Measurements from ENCODE around the gene STMP1.

The STMP1 gene

GRCh38 chr7:135697276-135698049 is 35.1 kb downstream of the STMP1 start:
- no peak for DNase-seq (ENCODE audit: low spot score)

DNA sequence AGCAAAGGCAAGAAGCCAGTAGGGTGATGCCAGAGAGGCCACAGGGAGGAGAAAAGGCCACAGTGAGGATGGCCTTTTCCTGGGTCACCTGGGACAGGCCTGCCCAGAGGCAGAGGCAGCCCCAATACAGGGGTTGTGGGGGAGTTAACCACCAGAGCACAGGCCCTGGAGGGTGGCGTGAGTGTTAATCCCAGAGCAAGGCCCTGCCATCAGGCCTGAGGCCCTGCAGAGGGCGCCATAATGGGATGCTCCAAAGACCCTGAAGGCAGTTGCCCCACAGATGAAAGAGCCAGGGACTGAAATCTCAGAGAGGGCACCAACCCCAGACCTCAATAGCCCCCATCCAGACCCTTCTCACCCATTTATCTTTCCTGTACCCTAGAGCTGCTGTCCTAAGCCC is 41.8 kb downstream of the STMP1 start:
- DNase-seq (ENCODE audit: low spot score), result no peak

- DNase-seq (ENCODE audit: low spot score), result no peak
These were observed 42.4 kb downstream of the STMP1 start for GRCh38 chr7:135704698-135705097.

GRCh38 chr7:135706038-135706742 is 43.9 kb downstream of the STMP1 start:
- no peak for DNase-seq (ENCODE audit: low spot score)

GRCh38 chr7:135706858-135707569 is 44.7 kb downstream of the STMP1 start:
- no peak for DNase-seq (ENCODE audit: low spot score)

GRCh38 chr7:135707570-135707966 is 45.3 kb downstream of the STMP1 start:
- no peak for DNase-seq (ENCODE audit: low spot score)

DNA sequence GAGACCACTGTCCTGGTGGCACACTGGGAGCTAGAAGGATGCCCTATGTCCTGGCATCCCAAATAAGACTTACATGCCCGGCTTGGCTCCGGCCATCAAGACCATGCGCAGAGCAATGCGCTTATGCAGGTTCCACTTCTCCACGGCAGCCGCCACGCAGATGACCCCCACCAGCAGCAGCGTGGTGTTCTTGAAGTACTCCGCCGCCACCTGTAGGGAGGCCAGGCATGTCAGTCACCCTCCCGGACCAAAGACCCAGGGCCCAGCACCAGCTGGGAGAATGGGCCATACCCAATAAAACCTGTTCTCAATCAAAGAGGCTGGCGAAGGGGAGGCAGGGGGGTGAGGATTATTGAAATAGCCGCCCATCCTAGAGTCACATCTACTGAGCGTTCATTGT is 45.7 kb downstream of the STMP1 start:
- DNase-seq (ENCODE audit: low spot score), result no peak

GRCh38 chr7:135709508-135709907 is 47.2 kb downstream of the STMP1 start:
- no peak for DNase-seq (ENCODE audit: low spot score)

- DNase-seq (ENCODE audit: low spot score), result no peak
These were observed 48.3 kb downstream of the STMP1 start for GRCh38 chr7:135710417-135711138.

DNA sequence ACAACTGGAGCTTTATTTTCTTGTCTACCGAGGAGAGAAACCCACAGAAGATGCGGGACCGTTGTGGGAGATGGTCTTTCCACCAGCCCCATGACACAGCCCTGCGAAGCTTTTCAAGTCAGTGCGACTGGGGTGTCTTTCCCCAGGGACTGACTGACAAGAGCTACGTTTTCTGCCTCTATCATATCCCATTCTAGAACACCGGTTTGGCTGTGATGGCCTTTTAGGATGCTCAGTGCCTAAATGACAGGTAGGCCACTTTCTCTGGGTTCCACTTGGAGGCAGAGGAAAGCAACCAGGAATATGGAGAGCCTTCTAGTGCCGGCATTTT is 48.8 kb downstream of the STMP1 start:
- no peak for DNase-seq (ENCODE audit: low spot score)

DNA sequence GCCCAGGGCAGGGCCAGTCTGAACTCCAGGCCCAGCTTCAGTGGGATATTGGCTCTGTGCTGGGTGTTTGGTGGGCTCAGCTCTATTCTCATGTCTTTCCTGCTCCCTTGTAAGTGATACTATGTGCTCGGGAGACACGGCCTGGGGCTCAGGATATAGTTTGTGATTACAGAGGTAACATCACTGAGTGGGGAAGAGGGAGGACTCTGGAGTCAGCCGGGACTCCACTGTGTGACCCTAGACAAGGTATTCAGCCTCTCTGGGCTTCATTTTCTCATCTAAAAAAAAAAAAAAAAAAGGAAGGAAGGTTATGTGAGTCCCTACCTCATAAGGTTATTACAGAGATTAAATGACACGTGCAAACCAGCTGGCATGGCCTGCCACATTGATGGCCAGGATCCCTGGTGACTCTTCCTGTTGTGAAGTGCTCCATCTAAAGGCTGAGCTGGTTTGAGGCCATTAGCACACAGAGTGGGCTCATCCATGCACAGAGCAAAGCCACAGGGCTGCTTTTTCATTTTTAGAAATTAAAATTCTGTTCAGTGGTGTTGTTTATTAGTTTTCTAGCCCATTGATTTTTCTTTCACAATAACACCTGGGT is 50.0 kb downstream of the STMP1 start:
- no peak for DNase-seq (ENCODE audit: low spot score)

DNA sequence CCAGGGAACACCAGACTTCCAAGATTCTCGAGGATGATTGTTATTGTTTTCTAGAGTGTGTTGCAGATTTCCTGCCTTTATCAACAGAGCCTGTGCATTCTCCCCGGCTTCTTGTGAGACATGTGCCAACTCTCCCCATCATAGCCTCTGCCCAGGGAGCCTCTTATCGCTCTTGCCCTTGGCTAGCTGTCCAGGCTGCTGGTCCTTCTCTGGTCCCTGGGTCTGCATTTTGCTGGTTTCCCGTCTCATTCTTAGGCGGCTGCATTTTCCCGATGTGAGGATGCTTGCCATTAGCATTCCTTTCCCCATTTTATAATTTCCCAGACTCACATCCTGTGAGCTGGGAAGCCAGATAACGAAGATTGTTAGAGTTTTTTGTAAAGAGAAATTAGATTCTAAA is 50.5 kb downstream of the STMP1 start:
- no peak for DNase-seq (ENCODE audit: low spot score)

GRCh38 chr7:135713836-135714470 is 51.6 kb downstream of the STMP1 start:
- no peak for DNase-seq (ENCODE audit: low spot score)

GRCh38 chr7:135714534-135715009 is 52.3 kb downstream of the STMP1 start:
- no peak for DNase-seq (ENCODE audit: low spot score)

DNA sequence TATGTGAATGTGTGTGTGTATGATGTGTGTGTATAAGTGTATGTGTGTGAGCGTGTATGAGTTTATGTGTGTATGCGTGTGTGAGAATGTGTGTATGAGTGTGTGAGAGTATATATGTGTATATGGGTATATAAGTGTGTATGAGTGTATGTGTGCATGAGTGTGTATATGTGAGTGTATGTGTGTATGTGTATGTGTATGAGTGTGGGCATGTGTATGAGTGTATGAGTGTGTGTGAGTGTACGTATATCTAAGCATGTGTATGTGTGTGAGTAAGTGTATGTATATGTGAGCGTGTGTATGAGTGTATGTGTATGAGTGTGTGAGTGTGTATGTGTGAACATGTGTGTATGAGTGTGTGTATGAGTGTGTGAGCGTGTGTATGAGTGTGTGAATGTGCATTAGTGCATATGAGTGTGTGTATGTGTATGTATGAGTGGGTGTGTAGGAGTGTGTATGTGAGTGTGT is 52.8 kb downstream of the STMP1 start:
- no peak for DNase-seq (ENCODE audit: low spot score)

DNA sequence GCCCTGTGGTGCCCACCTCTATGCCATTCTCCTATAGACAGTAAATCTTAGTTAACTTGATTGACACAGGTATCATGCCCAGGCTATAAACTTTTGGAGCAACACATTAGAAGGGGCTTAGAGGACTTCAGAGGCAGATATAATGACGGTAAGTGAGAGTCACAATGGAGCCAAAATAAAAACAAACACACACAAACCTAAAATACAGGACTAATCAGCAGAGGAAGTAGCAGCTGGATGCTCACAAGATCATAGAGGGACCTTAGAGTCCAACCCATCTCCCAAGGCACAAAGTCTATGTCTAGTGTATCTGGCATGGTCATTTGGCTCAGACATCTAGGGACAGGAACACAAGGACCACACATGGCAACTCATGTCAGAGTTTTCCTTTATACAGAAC is 53.4 kb downstream of the STMP1 start:
- no peak for DNase-seq (ENCODE audit: low spot score)

GRCh38 chr7:135716677-135717238 is 54.4 kb downstream of the STMP1 start:
- DNase-seq (ENCODE audit: low spot score), result no peak

DNA sequence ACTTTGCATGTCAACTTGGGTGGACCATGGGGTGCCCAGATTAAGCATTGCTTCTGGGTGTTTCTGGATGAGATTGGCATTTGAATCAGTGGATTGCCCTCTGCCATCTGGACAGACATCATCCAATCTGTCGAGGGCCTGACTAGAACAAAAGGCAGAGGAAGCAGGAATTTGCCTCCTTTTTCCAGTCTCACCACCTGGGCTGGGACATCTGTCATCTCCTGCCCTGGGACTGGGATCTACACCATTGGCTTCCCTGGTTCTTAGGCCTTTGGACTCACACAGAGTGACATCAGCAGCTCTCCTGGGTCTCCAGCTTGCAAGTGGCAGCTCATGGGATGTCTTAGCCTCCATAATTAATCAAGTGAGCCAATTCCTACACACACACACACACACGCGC is 55.4 kb downstream of the STMP1 start:
- DNase-seq (ENCODE audit: low spot score), result no peak

DNA sequence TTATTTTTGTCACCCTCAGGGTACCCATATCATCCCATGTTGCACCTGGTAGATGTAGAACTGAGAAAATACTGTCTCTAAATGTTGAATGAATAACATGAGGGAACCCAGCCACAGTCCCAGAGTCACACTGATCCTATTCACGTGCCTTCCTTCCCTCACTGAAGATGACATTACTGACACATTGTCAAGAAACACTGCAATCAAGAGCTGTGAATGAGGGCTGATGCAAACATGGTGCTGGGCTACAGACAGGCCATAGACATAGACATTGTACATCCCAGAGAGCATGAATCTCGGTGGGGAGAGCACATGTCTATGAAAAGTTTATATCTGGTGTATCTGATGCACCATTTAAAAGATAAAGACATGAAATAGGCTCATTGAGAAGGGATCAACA is 55.9 kb downstream of the STMP1 start:
- DNase-seq (ENCODE audit: low spot score), result no peak

- DNase-seq (ENCODE audit: low spot score), result no peak
These were observed 56.6 kb downstream of the STMP1 start for GRCh38 chr7:135718794-135719437.

Data from putamen (tissue), 1 donor.